HepG2 (cell line): ENCODE data around the gene FAT1. TPM values are rescaled to one million over a fixed set of nuclear protein-coding genes. Genes with fewer than 3 reads are reported as not detected.

Experiments used
- ARID2 ChIP-seq: sonication (generic); formaldehyde crosslinking; IDR thresholded peaks from 2 replicates; pipeline ENCODE4 v1.8.1; 2022; ENCODE audit warnings: mild to moderate bottlenecking, missing genetic modification reagents, borderline replicate concordance
- CBX1 ChIP-seq: IDR thresholded peaks from one replicate; pipeline ENCODE4 v1.6.1; 2016; ENCODE audit warnings: antibody characterized with exemption, low read depth
- GATAD2A ChIP-seq: IDR thresholded peaks from 2 replicates; pipeline ENCODE4 v1.6.1; 2016
- GPN1 ChIP-seq: sonication (generic); formaldehyde crosslinking; IDR thresholded peaks from 2 replicates; pipeline ENCODE4 v1.5.1; 2020; ENCODE audit warnings: missing genetic modification reagents, borderline replicate concordance
- HIVEP1 ChIP-seq: sonication (generic); formaldehyde crosslinking; IDR thresholded peaks from 2 replicates; pipeline ENCODE4 v1.4.0; 2020; ENCODE audit warnings: mild to moderate bottlenecking, missing genetic modification reagents
- HOXA7 ChIP-seq: sonication (generic); formaldehyde crosslinking; IDR thresholded peaks from 2 replicates; pipeline ENCODE4 v1.8.1; 2022; ENCODE audit warnings: mild to moderate bottlenecking, missing genetic modification reagents, moderate library complexity
- IRF2 ChIP-seq: IDR thresholded peaks from 2 replicates; pipeline ENCODE4 v1.6.1; 2018; ENCODE audit warnings: missing genetic modification reagents, missing compliant biosample characterization
- MIXL1 ChIP-seq: IDR thresholded peaks from 2 replicates; pipeline ENCODE4 v1.6.1; 2016
- NBN ChIP-seq: fragments of 450-650 bp; conservative IDR thresholded peaks from 2 replicates; pipeline ENCODE4 v1.6.1; 2017
- RBM39 ChIP-seq: fragments of 200-400 bp; formaldehyde crosslinking; IDR thresholded peaks from one replicate; pipeline ENCODE4 v1.6.1; 2018; ENCODE audit warnings: antibody characterized with exemption, mild to moderate bottlenecking, low read depth, low read length; ENCODE audit not compliant: poor library complexity, severe bottlenecking
- SNRNP70 ChIP-seq: fragments of 200-400 bp; formaldehyde crosslinking; IDR thresholded peaks from 2 replicates; pipeline ENCODE4 v1.6.1; 2017; ENCODE audit warnings: mild to moderate bottlenecking, low read depth, low read length, moderate library complexity
- TCF7 ChIP-seq: sonication (generic); IDR thresholded peaks from 2 replicates; pipeline ENCODE4 v1.6.1; 2016; ENCODE audit warnings: antibody characterized with exemption, low read depth
- ZC3H4 ChIP-seq: sonication (generic); formaldehyde crosslinking; IDR thresholded peaks from 2 replicates; pipeline ENCODE4 v1.4.0; 2020; ENCODE audit warnings: missing genetic modification reagents, borderline replicate concordance
- ZFP1 ChIP-seq: IDR thresholded peaks from 2 replicates; pipeline ENCODE4 v1.6.1; 2016
- ZFP62 ChIP-seq: sonication (generic); formaldehyde crosslinking; IDR thresholded peaks from 2 replicates; pipeline ENCODE4 v1.4.0; 2020; ENCODE audit warnings: missing genetic modification reagents
- ZNF225 ChIP-seq: sonication (generic); formaldehyde crosslinking; IDR thresholded peaks from 2 replicates; pipeline ENCODE4 v1.4.0; 2020; ENCODE audit warnings: mild to moderate bottlenecking, missing genetic modification reagents
- ZNF292 ChIP-seq: sonication (generic); formaldehyde crosslinking; IDR thresholded peaks from 2 replicates; pipeline ENCODE4 v1.8.1; 2022; ENCODE audit warnings: mild to moderate bottlenecking, low read depth, missing genetic modification reagents, borderline replicate concordance
- ZNF530 ChIP-seq: sonication (generic); formaldehyde crosslinking; IDR thresholded peaks from 2 replicates; pipeline ENCODE4 v1.5.0; 2020; ENCODE audit warnings: low read depth, mild to moderate bottlenecking, missing genetic modification reagents
- ZNF562 ChIP-seq: sonication (generic); formaldehyde crosslinking; IDR thresholded peaks from 2 replicates; pipeline ENCODE4 v1.8.0; 2022; ENCODE audit warnings: missing genetic modification reagents, borderline replicate concordance
- ZNF878 ChIP-seq: sonication (generic); formaldehyde crosslinking; IDR thresholded peaks from 2 replicates; pipeline ENCODE4 v1.8.1; 2023; ENCODE audit warnings: mild to moderate bottlenecking, missing genetic modification reagents, moderate library complexity
- ZSCAN9 ChIP-seq: IDR thresholded peaks from 2 replicates; pipeline ENCODE4 v1.6.1; 2016; ENCODE audit warnings: borderline replicate concordance
- polyA plus RNA-seq, 8 experiments: library from polyadenylated mRNA; depleted of rRNA in 3 of 8; stranded (reverse) in 7 of 8; unstranded in 1 of 8; fragments of >200 nt; fragmentation: Illumina TruSeq in 4 of 8; extraction: Trizol in 4 of 8; gene quantifications; 2 replicates each; pipeline versions ENCODE4 v1.2.1 to v1.2.3, GENCODE V29; 2011 to 2016; ENCODE audit warnings: low read depth in 4 of 8, missing spikeins in 1 of 8, mixed read lengths in 1 of 8; ENCODE audit not compliant: insufficient read depth in 1 of 8
- total RNA-seq, 5 experiments: library from RNA; depleted of rRNA; stranded (reverse); fragments of >200 nt; fragmentation: Illumina TruSeq; extraction: Trizol; gene quantifications; 2 replicates each; pipeline ENCODE4 v1.2.3, GENCODE V29; 2016; ENCODE audit warnings: low read depth in 1 of 5
- TF ChIP-seq, protein P1 (sequence below): IDR thresholded peaks from 2 replicates; pipeline ENCODE4 v1.4.0; 2020; ENCODE audit warnings: mild to moderate bottlenecking, missing genetic modification reagents
- TF ChIP-seq, protein P2 (sequence below): sonication (generic); formaldehyde crosslinking; IDR thresholded peaks from 2 replicates; pipeline ENCODE4 v1.8.0; 2022; ENCODE audit warnings: missing genetic modification reagents, mild to moderate bottlenecking, moderate library complexity, borderline replicate concordance
- TF ChIP-seq, protein P3 (sequence below): sonication (generic); formaldehyde crosslinking; IDR thresholded peaks from 2 replicates; pipeline ENCODE4 v1.4.0; 2020; ENCODE audit warnings: mild to moderate bottlenecking, missing genetic modification reagents

Gene FAT1
- total and polyA plus RNA-seq, 2 of the 13 experiments (the other 11 are each of a cell fraction or from before 2014, with no cell fraction given): 185 to 216 TPM

DNA sequence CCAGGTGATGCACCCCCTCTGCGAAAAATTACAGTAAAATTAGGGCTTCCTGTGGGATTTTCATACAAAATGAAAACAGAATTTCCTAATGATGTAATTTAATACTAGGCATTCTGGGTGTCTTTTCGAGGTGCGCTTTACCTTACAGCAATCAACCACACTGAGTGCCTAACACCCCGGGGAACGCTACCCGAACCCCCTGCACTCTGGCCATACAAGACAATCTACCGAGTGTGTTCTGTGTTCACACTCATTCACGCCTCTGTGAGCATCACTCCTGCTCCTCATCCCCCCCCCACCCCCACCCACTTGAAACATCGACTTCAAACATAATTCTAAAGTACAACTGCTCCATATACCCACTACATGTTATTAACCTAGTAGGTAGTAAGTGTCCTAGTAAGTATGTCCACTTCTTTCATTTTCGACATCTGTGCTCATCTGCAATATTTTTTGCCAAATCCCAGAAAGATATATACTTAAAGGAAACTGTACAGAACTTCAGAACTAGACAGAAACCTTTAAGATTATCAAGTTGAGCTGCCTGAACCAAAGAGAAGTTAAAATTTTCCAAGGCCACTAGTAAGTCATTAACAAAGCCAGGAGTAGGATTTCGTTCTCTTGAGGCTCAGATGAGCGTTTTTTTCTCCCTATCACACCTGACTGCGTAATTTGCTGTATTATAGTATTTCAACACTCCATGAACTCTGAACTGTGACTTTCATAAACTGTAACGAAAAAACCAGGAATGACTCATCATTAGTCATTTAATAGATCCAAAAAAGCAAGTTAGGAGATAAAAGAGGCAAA, 80.0 kb downstream of the FAT1 start (continued):
- TF ChIP-seq RBM39: no peak
- no peak for TF ChIP-seq ZNF292
- TF ChIP-seq SNRNP70: no peak
- TF ChIP-seq TCF7: peak; percentile 62; the same call in 1 of the 2 replicates
- TF ChIP-seq ZC3H4 (CRISPR knock-in tag): no peak
- TF ChIP-seq IRF2 (CRISPR knock-in tag): peak; percentile 49; the same call in 1 of the 2 replicates
- peak; percentile 84; the same call in 1 of the 2 replicates for TF ChIP-seq ZFP1 (CRISPR knock-in tag)
- 0 out of 2 replicates have a peak, but pooled peaks have one; percentile 41 for TF ChIP-seq ZNF878 (CRISPR knock-in tag)
- no peak for TF ChIP-seq ZSCAN9 (CRISPR knock-in tag)
- peak; percentile 93 for TF ChIP-seq GATAD2A (CRISPR knock-in tag)
- no peak for TF ChIP-seq NBN
- no peak for TF ChIP-seq ZNF562
- no peak for TF ChIP-seq HOXA7
- TF ChIP-seq GPN1 (CRISPR knock-in tag): no peak
- TF ChIP-seq ZNF530 (CRISPR knock-in tag): no peak
- no peak for TF ChIP-seq ZFP62 (CRISPR knock-in tag)
- no peak for TF ChIP-seq CBX1
- no peak for TF ChIP-seq HIVEP1 (CRISPR knock-in tag)
- TF ChIP-seq MIXL1: peak; percentile 82
- TF ChIP-seq, protein P1, sequence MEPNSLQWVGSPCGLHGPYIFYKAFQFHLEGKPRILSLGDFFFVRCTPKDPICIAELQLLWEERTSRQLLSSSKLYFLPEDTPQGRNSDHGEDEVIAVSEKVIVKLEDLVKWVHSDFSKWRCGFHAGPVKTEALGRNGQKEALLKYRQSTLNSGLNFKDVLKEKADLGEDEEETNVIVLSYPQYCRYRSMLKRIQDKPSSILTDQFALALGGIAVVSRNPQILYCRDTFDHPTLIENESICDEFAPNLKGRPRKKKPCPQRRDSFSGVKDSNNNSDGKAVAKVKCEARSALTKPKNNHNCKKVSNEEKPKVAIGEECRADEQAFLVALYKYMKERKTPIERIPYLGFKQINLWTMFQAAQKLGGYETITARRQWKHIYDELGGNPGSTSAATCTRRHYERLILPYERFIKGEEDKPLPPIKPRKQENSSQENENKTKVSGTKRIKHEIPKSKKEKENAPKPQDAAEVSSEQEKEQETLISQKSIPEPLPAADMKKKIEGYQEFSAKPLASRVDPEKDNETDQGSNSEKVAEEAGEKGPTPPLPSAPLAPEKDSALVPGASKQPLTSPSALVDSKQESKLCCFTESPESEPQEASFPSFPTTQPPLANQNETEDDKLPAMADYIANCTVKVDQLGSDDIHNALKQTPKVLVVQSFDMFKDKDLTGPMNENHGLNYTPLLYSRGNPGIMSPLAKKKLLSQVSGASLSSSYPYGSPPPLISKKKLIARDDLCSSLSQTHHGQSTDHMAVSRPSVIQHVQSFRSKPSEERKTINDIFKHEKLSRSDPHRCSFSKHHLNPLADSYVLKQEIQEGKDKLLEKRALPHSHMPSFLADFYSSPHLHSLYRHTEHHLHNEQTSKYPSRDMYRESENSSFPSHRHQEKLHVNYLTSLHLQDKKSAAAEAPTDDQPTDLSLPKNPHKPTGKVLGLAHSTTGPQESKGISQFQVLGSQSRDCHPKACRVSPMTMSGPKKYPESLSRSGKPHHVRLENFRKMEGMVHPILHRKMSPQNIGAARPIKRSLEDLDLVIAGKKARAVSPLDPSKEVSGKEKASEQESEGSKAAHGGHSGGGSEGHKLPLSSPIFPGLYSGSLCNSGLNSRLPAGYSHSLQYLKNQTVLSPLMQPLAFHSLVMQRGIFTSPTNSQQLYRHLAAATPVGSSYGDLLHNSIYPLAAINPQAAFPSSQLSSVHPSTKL: peak; percentile 92
- TF ChIP-seq ZNF225 (CRISPR knock-in tag): no peak
- TF ChIP-seq, protein P2, sequence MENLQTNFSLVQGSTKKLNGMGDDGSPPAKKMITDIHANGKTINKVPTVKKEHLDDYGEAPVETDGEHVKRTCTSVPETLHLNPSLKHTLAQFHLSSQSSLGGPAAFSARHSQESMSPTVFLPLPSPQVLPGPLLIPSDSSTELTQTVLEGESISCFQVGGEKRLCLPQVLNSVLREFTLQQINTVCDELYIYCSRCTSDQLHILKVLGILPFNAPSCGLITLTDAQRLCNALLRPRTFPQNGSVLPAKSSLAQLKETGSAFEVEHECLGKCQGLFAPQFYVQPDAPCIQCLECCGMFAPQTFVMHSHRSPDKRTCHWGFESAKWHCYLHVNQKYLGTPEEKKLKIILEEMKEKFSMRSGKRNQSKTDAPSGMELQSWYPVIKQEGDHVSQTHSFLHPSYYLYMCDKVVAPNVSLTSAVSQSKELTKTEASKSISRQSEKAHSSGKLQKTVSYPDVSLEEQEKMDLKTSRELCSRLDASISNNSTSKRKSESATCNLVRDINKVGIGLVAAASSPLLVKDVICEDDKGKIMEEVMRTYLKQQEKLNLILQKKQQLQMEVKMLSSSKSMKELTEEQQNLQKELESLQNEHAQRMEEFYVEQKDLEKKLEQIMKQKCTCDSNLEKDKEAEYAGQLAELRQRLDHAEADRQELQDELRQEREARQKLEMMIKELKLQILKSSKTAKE (CRISPR knock-in tag): no peak; the same call in 1 of the 2 replicates
- TF ChIP-seq ARID2 (CRISPR knock-in tag): no peak
- TF ChIP-seq, protein P3, sequence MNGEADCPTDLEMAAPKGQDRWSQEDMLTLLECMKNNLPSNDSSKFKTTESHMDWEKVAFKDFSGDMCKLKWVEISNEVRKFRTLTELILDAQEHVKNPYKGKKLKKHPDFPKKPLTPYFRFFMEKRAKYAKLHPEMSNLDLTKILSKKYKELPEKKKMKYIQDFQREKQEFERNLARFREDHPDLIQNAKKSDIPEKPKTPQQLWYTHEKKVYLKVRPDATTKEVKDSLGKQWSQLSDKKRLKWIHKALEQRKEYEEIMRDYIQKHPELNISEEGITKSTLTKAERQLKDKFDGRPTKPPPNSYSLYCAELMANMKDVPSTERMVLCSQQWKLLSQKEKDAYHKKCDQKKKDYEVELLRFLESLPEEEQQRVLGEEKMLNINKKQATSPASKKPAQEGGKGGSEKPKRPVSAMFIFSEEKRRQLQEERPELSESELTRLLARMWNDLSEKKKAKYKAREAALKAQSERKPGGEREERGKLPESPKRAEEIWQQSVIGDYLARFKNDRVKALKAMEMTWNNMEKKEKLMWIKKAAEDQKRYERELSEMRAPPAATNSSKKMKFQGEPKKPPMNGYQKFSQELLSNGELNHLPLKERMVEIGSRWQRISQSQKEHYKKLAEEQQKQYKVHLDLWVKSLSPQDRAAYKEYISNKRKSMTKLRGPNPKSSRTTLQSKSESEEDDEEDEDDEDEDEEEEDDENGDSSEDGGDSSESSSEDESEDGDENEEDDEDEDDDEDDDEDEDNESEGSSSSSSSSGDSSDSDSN (CRISPR knock-in tag): no peak
